HepG2 (cell line): ENCODE data around the gene FBLIM1. TPM values are rescaled to one million over a fixed set of nuclear protein-coding genes. Genes with fewer than 3 reads are reported as not detected.

Experiments used
- ARID5B ChIP-seq: IDR thresholded peaks from 2 replicates; pipeline ENCODE4 v1.4.0; 2020; ENCODE audit warnings: mild to moderate bottlenecking, missing genetic modification reagents
- ETV5 ChIP-seq: IDR thresholded peaks from 2 replicates; pipeline ENCODE4 v1.6.1; 2018; ENCODE audit warnings: missing biosample characterization, missing genetic modification reagents, inconsistent platforms, borderline replicate concordance
- GRHL1 ChIP-seq: sonication (generic); formaldehyde crosslinking; conservative IDR thresholded peaks from 2 replicates; pipeline ENCODE4 v1.8.0; 2022; ENCODE audit warnings: missing genetic modification reagents
- IKZF5 ChIP-seq: IDR thresholded peaks from 2 replicates; pipeline ENCODE4 v1.6.1; 2018; ENCODE audit warnings: missing genetic modification reagents, mild to moderate bottlenecking, missing compliant biosample characterization
- KLF12 ChIP-seq: sonication (generic); formaldehyde crosslinking; IDR thresholded peaks from 2 replicates; pipeline ENCODE4 v1.4.0; 2020; ENCODE audit warnings: missing genetic modification reagents, borderline replicate concordance
- ZBTB34 ChIP-seq: sonication (generic); formaldehyde crosslinking; IDR thresholded peaks from 2 replicates; pipeline ENCODE4 v1.8.0; 2022; ENCODE audit warnings: mild to moderate bottlenecking, missing genetic modification reagents
- ZBTB7A ChIP-seq: sonication (generic); formaldehyde crosslinking; IDR thresholded peaks from 2 replicates; pipeline ENCODE4 v1.8.0; 2022; ENCODE audit warnings: mild to moderate bottlenecking, missing genetic modification reagents
- ZGPAT ChIP-seq: IDR thresholded peaks from 2 replicates; pipeline ENCODE4 v1.6.1; 2016; ENCODE audit warnings: mild to moderate bottlenecking
- ZNF460 ChIP-seq: sonication (generic); formaldehyde crosslinking; IDR thresholded peaks from 2 replicates; pipeline ENCODE4 v1.5.1; 2020; ENCODE audit warnings: missing genetic modification reagents, mild to moderate bottlenecking, borderline replicate concordance
- ZNF614 ChIP-seq: IDR thresholded peaks from 2 replicates; pipeline ENCODE4 v1.6.1; 2018; ENCODE audit warnings: missing biosample characterization, missing genetic modification reagents, inconsistent platforms, borderline replicate concordance
- ZNF687 ChIP-seq: sonication (generic); formaldehyde crosslinking; IDR thresholded peaks from 2 replicates; pipeline ENCODE4 v1.5.1; 2020; ENCODE audit warnings: mild to moderate bottlenecking, missing genetic modification reagents, moderate library complexity
- ZSCAN25 ChIP-seq: sonication (generic); formaldehyde crosslinking; IDR thresholded peaks from 2 replicates; pipeline ENCODE4 v1.8.0; 2022; ENCODE audit warnings: mild to moderate bottlenecking, missing genetic modification reagents
- polyA plus RNA-seq, 8 experiments: library from polyadenylated mRNA; depleted of rRNA in 3 of 8; stranded (reverse) in 7 of 8; unstranded in 1 of 8; fragments of >200 nt; fragmentation: Illumina TruSeq in 4 of 8; extraction: Trizol in 4 of 8; gene quantifications; 2 replicates each; pipeline versions ENCODE4 v1.2.1 to v1.2.3, GENCODE V29; 2011 to 2016; ENCODE audit warnings: low read depth in 4 of 8, missing spikeins in 1 of 8, mixed read lengths in 1 of 8; ENCODE audit not compliant: insufficient read depth in 1 of 8
- total RNA-seq, 5 experiments: library from RNA; depleted of rRNA; stranded (reverse); fragments of >200 nt; fragmentation: Illumina TruSeq; extraction: Trizol; gene quantifications; 2 replicates each; pipeline ENCODE4 v1.2.3, GENCODE V29; 2016; ENCODE audit warnings: low read depth in 1 of 5

The FBLIM1 gene
- total and polyA plus RNA-seq, 2 of the 13 experiments (the other 11 are each of a cell fraction or from before 2014, with no cell fraction given): 10.6 to 23.0 TPM

GRCh38 chr1:15749399-15750291 lies 8.9 kb upstream of the FBLIM1 start (continued):
- TF ChIP-seq ARID5B (CRISPR knock-in tag) (peak; percentile 37; the same call in 1 of the 2 replicates), ZBTB34 (CRISPR knock-in tag) (no peak), ZNF614 (peak; percentile 36; the same call in 1 of the 2 replicates), GRHL1 (CRISPR knock-in tag) (no peak), ZSCAN25 (CRISPR knock-in tag) (no peak), ZGPAT (CRISPR knock-in tag) (peak; percentile 44), ZNF687 (CRISPR knock-in tag) (peak; percentile 71), ETV5 (CRISPR knock-in tag) (peak; percentile 45; the same call in 1 of the 2 replicates), IKZF5 (CRISPR knock-in tag) (no peak), ZBTB7A (peak; percentile 54; the same call in 1 of the 2 replicates), ZNF460 (no peak), KLF12 (peak; percentile 58; the same call in 1 of the 2 replicates)
